ENCODE measurements around the gene NUMB.

Gene NUMB

DNA sequence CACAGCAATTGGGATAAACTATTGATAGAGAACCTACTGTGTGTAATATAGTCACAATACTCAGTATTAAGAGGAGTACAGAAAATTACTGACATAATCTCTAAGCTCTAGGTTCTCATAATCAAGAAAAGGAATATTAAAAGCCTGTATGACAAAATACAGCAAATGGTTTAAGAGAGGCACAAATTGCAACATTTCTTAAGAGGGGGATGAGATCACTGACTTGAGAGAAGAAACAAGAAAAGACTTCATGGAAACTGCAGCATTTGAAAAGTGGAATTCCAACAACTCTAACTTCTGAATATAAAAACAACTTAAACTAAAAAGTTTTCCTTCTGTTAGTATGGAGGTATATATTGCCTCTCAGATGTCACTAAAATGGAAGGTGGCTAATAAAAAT is 89.7 kb downstream of the NUMB start:
- Histone ChIP-seq H2BK15ac (ENCODE audit: low read length) (no peak overlapping the region), H3K27me3 (ENCODE audit: control insufficient read depth in 3 of 3, insufficient read depth in 3 of 3, low read depth in 1 of 3, low read length in 3 of 3) (no peaks in the 10 kb centered on the region), H3K4me2 (ENCODE audit: insufficient read depth, low read length, poor library complexity, severe bottlenecking) (no peak overlapping the region), H3K4ac (ENCODE audit: low read length) (no peak overlapping the region), H2AFZ (ENCODE audit: low read length) (no peak overlapping the region), H3K23ac (ENCODE audit: low read depth, low read length, poor library complexity) (no peak overlapping the region), H3K14ac (ENCODE audit: low read length) (no peak overlapping the region), H3K79me1 (ENCODE audit: low read depth, low read length) (peaks cover 2% of the 10 kb centered on the region), H3K9me3 (replicated peaks in 1 of 2; ENCODE audit: control insufficient read depth in 2 of 2, insufficient read depth in 1 of 2, low read depth in 1 of 2, low read length in 2 of 2) (no peaks in the 10 kb centered on the region), H2AK5ac (ENCODE audit: low read depth, low read length) (no peak overlapping the region), H4K8ac (ENCODE audit: low read depth, low read length) (no peak overlapping the region), H2BK5ac (ENCODE audit: low read length) (no peak overlapping the region), H3K9ac (ENCODE audit: low read depth, low read length, poor library complexity) (no peak overlapping the region), H4K91ac (ENCODE audit: low read depth, low read length, poor library complexity) (no peak overlapping the region), H3K36me3 (replicated peaks in 1 of 2; ENCODE audit: control insufficient read depth in 2 of 2, insufficient read depth in 2 of 2, low read length in 2 of 2) (no peaks in the 10 kb centered on the region), H2BK120ac (ENCODE audit: low read depth, low read length) (no peak overlapping the region), H3K4me3 (ENCODE audit: low read length in 2 of 2) (no peak overlapping the region), H3K18ac (ENCODE audit: low read length) (no peak overlapping the region), H2BK12ac (ENCODE audit: low read length) (no peak overlapping the region), H3K27ac (replicated peaks; ENCODE audit: low read length) (no peak overlapping the region), H3K4me1 (ENCODE audit: control insufficient read depth in 2 of 2, insufficient read depth in 1 of 2, low read depth in 1 of 2, low read length in 2 of 2) (peaks cover 0 to 3% of the 10 kb centered on the region in 2 donors)
- no peak for DNase-seq (ENCODE audit: low spot score)

DNA sequence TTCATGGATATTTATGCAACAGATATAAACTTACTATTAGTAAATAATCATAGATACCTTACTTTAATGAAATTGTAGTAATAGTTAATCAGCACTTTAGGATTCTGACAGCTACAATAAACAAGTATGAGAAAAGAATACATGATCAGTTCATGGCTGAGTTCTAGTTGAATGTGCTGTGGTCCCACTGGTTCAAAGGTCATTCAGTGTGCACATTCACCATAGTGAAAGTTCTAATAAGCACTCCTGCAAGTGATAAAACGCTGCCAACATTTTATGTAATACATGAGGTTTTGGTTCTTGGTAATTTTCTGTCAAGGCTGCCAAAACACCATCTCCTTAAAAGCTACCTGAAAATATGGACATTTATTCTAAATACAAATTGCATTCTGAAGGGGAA is 92.6 kb downstream of the NUMB start:
- no CpG with 5 or more reads among the region's 1 CpG for WGBS, 2 donors (ENCODE audit: extremely low coverage in 2 of 2, insufficient read length in 2 of 2, insufficient replicate concordance in 1 of 2)
- H2BK15ac ChIP-seq (ENCODE audit: low read length) = no peak overlapping the region

DNA sequence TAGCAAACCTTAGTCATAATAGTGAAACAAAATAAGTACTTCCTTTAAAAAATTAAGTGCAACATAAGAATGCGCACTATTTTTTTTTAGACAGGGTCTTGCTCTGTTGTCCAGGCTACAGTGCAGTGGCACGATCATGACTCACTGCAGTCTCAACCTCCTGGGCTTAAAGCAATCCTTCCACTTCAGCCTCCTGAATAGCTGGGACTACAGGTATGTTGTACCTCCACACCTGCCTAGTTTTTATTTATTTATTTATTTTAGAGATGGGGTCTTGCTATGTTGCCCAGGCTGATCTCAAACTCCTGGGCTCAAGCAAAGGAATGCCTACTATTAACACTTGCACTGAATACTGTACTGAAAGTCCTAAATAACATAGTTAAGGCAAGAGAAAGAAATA is 93.8 kb downstream of the NUMB start:
- no peak overlapping the region for H2BK12ac ChIP-seq (ENCODE audit: low read length)
- H3K4me2 ChIP-seq (ENCODE audit: insufficient read depth, low read length, poor library complexity, severe bottlenecking) = no peak overlapping the region
- no peaks in the 10 kb centered on the region for H3K36me3 ChIP-seq (replicated peaks in 1 of 2; ENCODE audit: control insufficient read depth in 2 of 2, insufficient read depth in 2 of 2, low read length in 2 of 2)
- H3K27me3 ChIP-seq (ENCODE audit: control insufficient read depth in 3 of 3, insufficient read depth in 3 of 3, low read depth in 1 of 3, low read length in 3 of 3) = no peaks in the 10 kb centered on the region
- no peaks in the 10 kb centered on the region for H3K79me1 ChIP-seq (ENCODE audit: low read depth, low read length)
- no peak overlapping the region for H4K8ac ChIP-seq (ENCODE audit: low read depth, low read length)
- no peaks in the 10 kb centered on the region for H3K9me3 ChIP-seq (replicated peaks in 1 of 2; ENCODE audit: control insufficient read depth in 2 of 2, insufficient read depth in 1 of 2, low read depth in 1 of 2, low read length in 2 of 2)
- no peak overlapping the region for H3K23ac ChIP-seq (ENCODE audit: low read depth, low read length, poor library complexity)
- H3K4me3 ChIP-seq (ENCODE audit: low read length in 2 of 2) = no peak overlapping the region
- no peak overlapping the region for H4K91ac ChIP-seq (ENCODE audit: low read depth, low read length, poor library complexity)
- H2BK5ac ChIP-seq (ENCODE audit: low read length) = no peak overlapping the region
- no peak overlapping the region for H3K18ac ChIP-seq (ENCODE audit: low read length)
- H3K27ac ChIP-seq (replicated peaks; ENCODE audit: low read length) = no peak overlapping the region
- H2AK5ac ChIP-seq (ENCODE audit: low read depth, low read length) = no peak overlapping the region
- no peak overlapping the region for H2AFZ ChIP-seq (ENCODE audit: low read length)
- H2BK15ac ChIP-seq (ENCODE audit: low read length) = no peak overlapping the region
- WGBS, 2 donors (ENCODE audit: extremely low coverage in 2 of 2, insufficient read length in 2 of 2, insufficient replicate concordance in 1 of 2) = no CpG with 5 or more reads among the region's 2 CpGs
- peaks cover 0 to 3% of the 10 kb centered on the region in 2 donors for H3K4me1 ChIP-seq (ENCODE audit: control insufficient read depth in 2 of 2, insufficient read depth in 1 of 2, low read depth in 1 of 2, low read length in 2 of 2)
- H3K9ac ChIP-seq (ENCODE audit: low read depth, low read length, poor library complexity) = no peak overlapping the region
- no peak overlapping the region for H2BK120ac ChIP-seq (ENCODE audit: low read depth, low read length)
- no peak overlapping the region for H3K14ac ChIP-seq (ENCODE audit: low read length)
- H3K4ac ChIP-seq (ENCODE audit: low read length) = no peak overlapping the region
- DNase-seq (ENCODE audit: low spot score) = no peak

More for the DNA sequence above, 92.6 kb downstream of the NUMB start:
- H3K36me3 ChIP-seq (replicated peaks in 1 of 2; ENCODE audit: control insufficient read depth in 2 of 2, insufficient read depth in 2 of 2, low read length in 2 of 2) = no peaks in the 10 kb centered on the region
- H2BK120ac ChIP-seq (ENCODE audit: low read depth, low read length) = no peak overlapping the region
- no peak for DNase-seq (ENCODE audit: low spot score)
- H3K27ac ChIP-seq (replicated peaks; ENCODE audit: low read length) = no peak overlapping the region
- H3K79me1 ChIP-seq (ENCODE audit: low read depth, low read length) = no peaks in the 10 kb centered on the region
- H4K91ac ChIP-seq (ENCODE audit: low read depth, low read length, poor library complexity) = no peak overlapping the region
- no peak overlapping the region for H3K18ac ChIP-seq (ENCODE audit: low read length)
- H2AK5ac ChIP-seq (ENCODE audit: low read depth, low read length) = no peak overlapping the region
- no peak overlapping the region for H2AFZ ChIP-seq (ENCODE audit: low read length)
- H3K9me3 ChIP-seq (replicated peaks in 1 of 2; ENCODE audit: control insufficient read depth in 2 of 2, insufficient read depth in 1 of 2, low read depth in 1 of 2, low read length in 2 of 2) = no peaks in the 10 kb centered on the region
- no peak overlapping the region for H3K4me2 ChIP-seq (ENCODE audit: insufficient read depth, low read length, poor library complexity, severe bottlenecking)
- no peak overlapping the region for H3K23ac ChIP-seq (ENCODE audit: low read depth, low read length, poor library complexity)
- H3K9ac ChIP-seq (ENCODE audit: low read depth, low read length, poor library complexity) = no peak overlapping the region
- H2BK5ac ChIP-seq (ENCODE audit: low read length) = no peak overlapping the region
- no peak overlapping the region for H2BK12ac ChIP-seq (ENCODE audit: low read length)
- no peak overlapping the region for H4K8ac ChIP-seq (ENCODE audit: low read depth, low read length)
- H3K14ac ChIP-seq (ENCODE audit: low read length) = no peak overlapping the region
- H3K4me1 ChIP-seq (ENCODE audit: control insufficient read depth in 2 of 2, insufficient read depth in 1 of 2, low read depth in 1 of 2, low read length in 2 of 2) = peaks cover 0 to 3% of the 10 kb centered on the region in 2 donors
- H3K4me3 ChIP-seq (ENCODE audit: low read length in 2 of 2) = no peak overlapping the region
- no peak overlapping the region for H3K4ac ChIP-seq (ENCODE audit: low read length)
- H3K27me3 ChIP-seq (ENCODE audit: control insufficient read depth in 3 of 3, insufficient read depth in 3 of 3, low read depth in 1 of 3, low read length in 3 of 3) = no peaks in the 10 kb centered on the region

- Histone ChIP-seq H3K4me1 (ENCODE audit: control insufficient read depth in 2 of 2, insufficient read depth in 1 of 2, low read depth in 1 of 2, low read length in 2 of 2) (no peaks in the 10 kb centered on the region), H3K9ac (ENCODE audit: low read depth, low read length, poor library complexity) (no peak overlapping the region), H2AK5ac (ENCODE audit: low read depth, low read length) (no peak overlapping the region), H3K23ac (ENCODE audit: low read depth, low read length, poor library complexity) (no peak overlapping the region), H3K79me1 (ENCODE audit: low read depth, low read length) (no peaks in the 10 kb centered on the region), H3K36me3 (replicated peaks in 1 of 2; ENCODE audit: control insufficient read depth in 2 of 2, insufficient read depth in 2 of 2, low read length in 2 of 2) (peaks cover 0 to 7% of the 10 kb centered on the region in 2 donors), H2BK5ac (ENCODE audit: low read length) (no peak overlapping the region), H3K14ac (ENCODE audit: low read length) (no peak overlapping the region), H3K27ac (replicated peaks; ENCODE audit: low read length) (no peak overlapping the region), H4K8ac (ENCODE audit: low read depth, low read length) (no peak overlapping the region), H3K4me2 (ENCODE audit: insufficient read depth, low read length, poor library complexity, severe bottlenecking) (no peak overlapping the region), H2BK120ac (ENCODE audit: low read depth, low read length) (no peak overlapping the region), H2BK15ac (ENCODE audit: low read length) (no peak overlapping the region), H3K27me3 (ENCODE audit: control insufficient read depth in 3 of 3, insufficient read depth in 3 of 3, low read depth in 1 of 3, low read length in 3 of 3) (no peaks in the 10 kb centered on the region), H2AFZ (ENCODE audit: low read length) (no peak overlapping the region), H3K18ac (ENCODE audit: low read length) (no peak overlapping the region), H4K91ac (ENCODE audit: low read depth, low read length, poor library complexity) (no peak overlapping the region), H3K9me3 (replicated peaks in 1 of 2; ENCODE audit: control insufficient read depth in 2 of 2, insufficient read depth in 1 of 2, low read depth in 1 of 2, low read length in 2 of 2) (no peaks in the 10 kb centered on the region), H3K4me3 (ENCODE audit: low read length in 2 of 2) (no peak overlapping the region), H2BK12ac (ENCODE audit: low read length) (no peak overlapping the region), H3K4ac (ENCODE audit: low read length) (no peak overlapping the region)
- DNase-seq (ENCODE audit: low spot score) = no peak
Observed at GRCh38 chr14:73359445-73359844, 98.9 kb downstream of the NUMB start.

Data from neuronal stem cell (in vitro differentiated cells).